Lower leg skin (tissue), 4 donors: ENCODE data around the gene CREBZF. TPM values are rescaled to one million over a fixed set of nuclear protein-coding genes. Genes with fewer than 3 reads are reported as not detected.

ENCODE experiments used
- DNase-seq, 2 donors: peaks; one replicate each; pipeline ENCODE4 v3.0.0-alpha.2; 2019; ENCODE audit warnings: low spot score in 2 of 2
- H3K4me3 ChIP-seq: fragments of 200-600 bp; sonication (generic); 2 replicates; pipeline ENCODE4 v1.5.1; 2017; ENCODE audit warnings: mild to moderate bottlenecking, low read depth; ENCODE audit not compliant: poor library complexity, severe bottlenecking
- CTCF ChIP-seq, 3 donors: fragments of 450-650 bp; IDR thresholded peaks; one replicate each; pipeline ENCODE4 v1.5.1; 2016; ENCODE audit warnings: antibody characterized with exemption in 3 of 3, mild to moderate bottlenecking in 3 of 3, moderate library complexity in 2 of 3
- POLR2A ChIP-seq, 2 donors: fragments of 450-650 bp; IDR thresholded peaks; one replicate each; pipeline ENCODE4 v1.6.1; 2016 to 2017; ENCODE audit warnings: antibody characterized with exemption in 2 of 2, mild to moderate bottlenecking in 1 of 2, moderate library complexity in 1 of 2
- WGBS, 2 donors: methylation state at CpG; one replicate each; pipeline ENCODE4 v1.1.5; 2018; 5-methylcytosine and 5-hydroxymethylcytosine counted together
- intact Hi-C: fragments of 100-400 bp; cut with DNase I; formaldehyde crosslinking; loops from one replicate; pipeline ENCODE4 v1.15.0; 2023; ENCODE audit warnings: low total_unique reads
- total RNA-seq, 4 donors: library from RNA; depleted of rRNA; stranded (reverse); fragments of >200 nt; gene quantifications; one replicate each; pipeline ENCODE4 v1.1.0, GENCODE V29; 2016

CREBZF gene
- 10 to 100 TPM; 43.8 to 75.1 (median 48.5) TPM for total RNA-seq

GRCh38 chr11:85664615-85665481 is at the start of gene CREBZF:
Gene CREBZF (minus strand): TSS chr11:85665129. CDS start chr11:85664875, 254 bp downstream.
- intact Hi-C loops = no loop called here
- WGBS, 2 donors = 0 to 2% methylated on average over 28 to 32 of the region's 67 CpGs
- H3K4me3 ChIP-seq = peak within 1 kb of the TSS; percentile 96
- DNase-seq = peak; percentile 92 to 98
- TF ChIP-seq CTCF (IDR thresholded peaks at IDR 0.05) (no peak), POLR2A (IDR thresholded peaks at IDR 0.05) (peak in 1 of 2 donors; percentile 97)

- DNase-seq = no peak
- intact Hi-C loops = no loop called here
- WGBS, 2 donors = 85 to 87% methylated on average over 3 of the region's 3 CpGs
- no peak for TF ChIP-seq POLR2A (IDR thresholded peaks at IDR 0.05)
- no peak for TF ChIP-seq CTCF (IDR thresholded peaks at IDR 0.05)
- no peak overlapping the region for H3K4me3 ChIP-seq
Measured at GRCh38 chr11:85712953-85713352, 48.0 kb upstream of the CREBZF start.

GRCh38 chr11:85710917-85711316 is 46.0 kb upstream of the CREBZF start:
- 44 to 48% methylated on average over 5 of the region's 5 CpGs for WGBS, 2 donors
- no peak for DNase-seq
- H3K4me3 ChIP-seq = no peak overlapping the region
- intact Hi-C loops = no loop called here
- no peak for TF ChIP-seq CTCF (IDR thresholded peaks at IDR 0.05)
- TF ChIP-seq POLR2A (IDR thresholded peaks at IDR 0.05) = no peak

- DNase-seq = no peak
- TF ChIP-seq POLR2A (IDR thresholded peaks at IDR 0.05) (no peak), CTCF (IDR thresholded peaks at IDR 0.05) (no peak)
- intact Hi-C loops = no loop called here
- 86 to 90% methylated on average over 5 of the region's 5 CpGs for WGBS, 2 donors
- no peak overlapping the region for H3K4me3 ChIP-seq
Measured at GRCh38 chr11:85709941-85710702, 45.2 kb upstream of the CREBZF start.

- DNase-seq = no peak
- no peak for TF ChIP-seq POLR2A (IDR thresholded peaks at IDR 0.05)
- TF ChIP-seq CTCF (IDR thresholded peaks at IDR 0.05) = no peak
- intact Hi-C loops = no loop called here
- H3K4me3 ChIP-seq = no peak overlapping the region
Measured at GRCh38 chr11:85705800-85706199, 40.9 kb upstream of the CREBZF start.
